ENCODE measurements around the gene C2orf76.

The C2orf76 gene

GRCh38 chr2:119366649-119367471 is at the start of gene C2orf76, which contains the start of gene DBI:
Gene C2orf76, minus strand, starts transcription at chr2:119366834. Its CDS starts 26,875 bp downstream, at chr2:119339959.
Gene DBI, plus strand, starts transcription at chr2:119366977. Its CDS starts 75 bp downstream, at chr2:119367052.
- TF ChIP-seq ARNTL (CRISPR knock-in tag; IDR thresholded peaks at IDR 0.05; ENCODE audit: borderline replicate concordance, low read depth): no peak
- no peak for TF ChIP-seq ZNF70 (CRISPR knock-in tag; IDR thresholded peaks at IDR 0.05)
- no peak for TF ChIP-seq POU6F1 (CRISPR knock-in tag; IDR thresholded peaks at IDR 0.05; ENCODE audit: borderline replicate concordance, low read depth)
- no peak for TF ChIP-seq ZNF565 (CRISPR knock-in tag; conservative IDR thresholded peaks at IDR 0.05; ENCODE audit: low read depth)
- TF ChIP-seq OSR1 (CRISPR knock-in tag; IDR thresholded peaks at IDR 0.05): no peak
- TF ChIP-seq GLIS3 (CRISPR knock-in tag; IDR thresholded peaks at IDR 0.05): no peak
- 0 out of 2 replicates have a peak, but pooled peaks have one; percentile 12 for TF ChIP-seq PATZ1 (CRISPR knock-in tag; IDR thresholded peaks at IDR 0.05; ENCODE audit: borderline replicate concordance)
- TF ChIP-seq BACH2 (CRISPR knock-in tag; IDR thresholded peaks at IDR 0.05; ENCODE audit: borderline replicate concordance): no peak
- no peak for TF ChIP-seq ZC3H10 (CRISPR knock-in tag; IDR thresholded peaks at IDR 0.05)
- no peak for TF ChIP-seq TSHZ2 (CRISPR knock-in tag; IDR thresholded peaks at IDR 0.05)
- no peak for TF ChIP-seq CSRNP3 (CRISPR knock-in tag; IDR thresholded peaks at IDR 0.05)
- TF ChIP-seq TOX (CRISPR knock-in tag; IDR thresholded peaks at IDR 0.05; ENCODE audit: borderline replicate concordance): no peak
- no peak for TF ChIP-seq RARB (CRISPR knock-in tag; IDR thresholded peaks at IDR 0.05)
- TF ChIP-seq ZNF8 (CRISPR knock-in tag; IDR thresholded peaks at IDR 0.05): no peak
- TF ChIP-seq ZFP3 (CRISPR knock-in tag; IDR thresholded peaks at IDR 0.05): 0 out of 2 replicates have a peak, but pooled peaks have one; percentile 50
- peak; percentile 98 for ATAC-seq

GRCh38 chr2:119415630-119416029 is 49.0 kb upstream of the C2orf76 start:
- ATAC-seq: no peak
- TF ChIP-seq TSHZ2 (CRISPR knock-in tag; IDR thresholded peaks at IDR 0.05): no peak
- no peak for TF ChIP-seq SNAI2 (CRISPR knock-in tag; IDR thresholded peaks at IDR 0.05)
- no peak for TF ChIP-seq ZC3H10 (CRISPR knock-in tag; IDR thresholded peaks at IDR 0.05)
- TF ChIP-seq CSRNP3 (CRISPR knock-in tag; IDR thresholded peaks at IDR 0.05): no peak
- TF ChIP-seq ZNF565 (CRISPR knock-in tag; conservative IDR thresholded peaks at IDR 0.05; ENCODE audit: low read depth): no peak
- no peak for TF ChIP-seq BACH2 (CRISPR knock-in tag; IDR thresholded peaks at IDR 0.05; ENCODE audit: borderline replicate concordance)
- no peak for TF ChIP-seq POU6F1 (CRISPR knock-in tag; IDR thresholded peaks at IDR 0.05; ENCODE audit: borderline replicate concordance, low read depth)
- TF ChIP-seq ISL1 (CRISPR knock-in tag; IDR thresholded peaks at IDR 0.05): no peak
- no peak for TF ChIP-seq ZFP30 (CRISPR knock-in tag; IDR thresholded peaks at IDR 0.05)
- no peak for TF ChIP-seq ESRRG (CRISPR knock-in tag; IDR thresholded peaks at IDR 0.05)
- no peak for TF ChIP-seq CREB5 (CRISPR knock-in tag; IDR thresholded peaks at IDR 0.05; ENCODE audit: low read depth)
- TF ChIP-seq ARNTL (CRISPR knock-in tag; IDR thresholded peaks at IDR 0.05; ENCODE audit: borderline replicate concordance, low read depth): no peak
- TF ChIP-seq ZNF70 (CRISPR knock-in tag; IDR thresholded peaks at IDR 0.05): no peak
- no peak for TF ChIP-seq TCF4 (CRISPR knock-in tag; IDR thresholded peaks at IDR 0.05; ENCODE audit: borderline replicate concordance)
